ENCODE results near the gene FAM124B.

DNA sequence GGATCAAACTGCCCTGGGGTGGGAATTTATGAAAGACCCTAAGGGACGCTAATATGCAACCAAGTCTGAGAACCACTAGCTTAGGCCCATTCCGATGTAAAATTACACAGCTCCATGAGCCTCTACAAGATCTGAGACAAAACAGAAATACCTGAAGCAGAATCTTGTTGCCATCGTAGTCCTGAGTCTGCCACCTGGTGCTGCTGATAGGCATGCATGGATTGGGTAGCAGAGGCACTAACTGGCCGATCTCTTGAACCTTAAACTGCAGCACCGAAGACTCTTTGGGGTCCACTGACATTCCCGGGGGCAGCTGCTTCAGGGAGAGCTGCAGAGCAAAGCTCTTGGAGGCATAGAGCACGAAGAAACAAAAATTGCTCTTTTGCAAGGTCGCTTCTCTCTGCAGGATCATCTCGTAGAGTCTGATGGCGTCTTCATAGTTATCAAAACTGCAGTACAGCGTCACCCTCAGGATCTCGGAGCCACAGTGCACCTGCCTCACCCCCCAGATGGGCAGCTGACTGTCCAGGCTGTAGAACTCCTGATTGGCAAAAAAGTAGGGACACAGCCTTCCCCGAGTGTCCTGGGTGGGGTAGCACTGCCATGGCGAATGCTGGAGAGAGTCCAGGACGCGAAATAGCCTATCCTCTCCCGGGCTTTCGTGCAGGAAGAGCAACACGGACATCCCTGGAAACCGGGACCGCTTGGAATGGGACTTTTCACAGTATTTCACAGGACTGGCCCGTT lies 848 bp downstream of the FAM124B start:
- TF ChIP-seq, protein P1, sequence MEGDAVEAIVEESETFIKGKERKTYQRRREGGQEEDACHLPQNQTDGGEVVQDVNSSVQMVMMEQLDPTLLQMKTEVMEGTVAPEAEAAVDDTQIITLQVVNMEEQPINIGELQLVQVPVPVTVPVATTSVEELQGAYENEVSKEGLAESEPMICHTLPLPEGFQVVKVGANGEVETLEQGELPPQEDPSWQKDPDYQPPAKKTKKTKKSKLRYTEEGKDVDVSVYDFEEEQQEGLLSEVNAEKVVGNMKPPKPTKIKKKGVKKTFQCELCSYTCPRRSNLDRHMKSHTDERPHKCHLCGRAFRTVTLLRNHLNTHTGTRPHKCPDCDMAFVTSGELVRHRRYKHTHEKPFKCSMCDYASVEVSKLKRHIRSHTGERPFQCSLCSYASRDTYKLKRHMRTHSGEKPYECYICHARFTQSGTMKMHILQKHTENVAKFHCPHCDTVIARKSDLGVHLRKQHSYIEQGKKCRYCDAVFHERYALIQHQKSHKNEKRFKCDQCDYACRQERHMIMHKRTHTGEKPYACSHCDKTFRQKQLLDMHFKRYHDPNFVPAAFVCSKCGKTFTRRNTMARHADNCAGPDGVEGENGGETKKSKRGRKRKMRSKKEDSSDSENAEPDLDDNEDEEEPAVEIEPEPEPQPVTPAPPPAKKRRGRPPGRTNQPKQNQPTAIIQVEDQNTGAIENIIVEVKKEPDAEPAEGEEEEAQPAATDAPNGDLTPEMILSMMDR (IDR thresholded peaks at IDR 0.05): no peak
- TF ChIP-seq ZFX (IDR thresholded peaks at IDR 0.05; ENCODE audit: borderline replicate concordance): no peak

Measured in 22Rv1 (cell line).